GM21360 (cell line): Measurements from ENCODE around the gene RAB15.

Experiments
- ATAC-seq: cut with Tn5 transposase; IDR thresholded peaks from one replicate; pipeline ENCODE4 v1.9.1; 2021; ENCODE audit warnings: mild to moderate bottlenecking, moderate library complexity; ENCODE audit not compliant: unreplicated experiment

RAB15 gene

DNA sequence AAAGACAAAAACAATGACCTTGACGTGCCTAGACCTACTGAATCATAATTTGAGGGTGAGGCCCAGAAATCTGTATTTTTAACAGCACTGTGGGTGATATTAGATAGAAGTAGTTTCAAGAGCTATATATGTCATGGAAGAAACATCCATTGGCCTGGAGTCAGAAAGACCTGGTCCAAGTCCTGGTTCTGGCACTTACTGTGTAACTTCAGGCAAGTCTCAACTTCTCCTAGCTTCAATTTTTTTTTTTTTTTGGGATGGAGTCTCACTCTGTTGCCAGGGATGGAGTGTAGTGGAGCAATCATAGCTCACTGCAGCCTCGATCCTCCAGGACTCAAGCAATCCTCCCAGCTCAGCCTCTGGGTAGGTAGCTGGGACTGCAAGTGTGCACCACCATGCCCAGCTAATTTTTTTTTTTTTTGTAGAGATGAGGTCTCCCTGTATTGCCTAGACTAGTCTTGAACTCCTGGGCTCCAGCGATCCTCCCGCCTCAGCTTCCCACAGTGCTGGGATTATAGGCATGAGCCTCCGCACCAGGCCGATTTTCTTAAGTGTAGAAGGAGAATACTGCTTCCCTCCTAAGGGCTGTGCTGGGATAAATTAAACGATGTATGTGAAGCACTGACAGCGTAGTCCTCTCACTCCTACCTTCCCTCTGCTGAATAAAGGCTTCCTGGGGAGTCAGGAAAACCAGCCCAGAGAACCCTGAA, 15.3 kb downstream of the RAB15 start:
- ATAC-seq = no peak

GRCh38 chr14:64955297-64955696, 16.8 kb downstream of the RAB15 start:
- ATAC-seq = no peak

- no peak for ATAC-seq
These were observed 17.5 kb downstream of the RAB15 start for GRCh38 chr14:64954491-64955240.

DNA sequence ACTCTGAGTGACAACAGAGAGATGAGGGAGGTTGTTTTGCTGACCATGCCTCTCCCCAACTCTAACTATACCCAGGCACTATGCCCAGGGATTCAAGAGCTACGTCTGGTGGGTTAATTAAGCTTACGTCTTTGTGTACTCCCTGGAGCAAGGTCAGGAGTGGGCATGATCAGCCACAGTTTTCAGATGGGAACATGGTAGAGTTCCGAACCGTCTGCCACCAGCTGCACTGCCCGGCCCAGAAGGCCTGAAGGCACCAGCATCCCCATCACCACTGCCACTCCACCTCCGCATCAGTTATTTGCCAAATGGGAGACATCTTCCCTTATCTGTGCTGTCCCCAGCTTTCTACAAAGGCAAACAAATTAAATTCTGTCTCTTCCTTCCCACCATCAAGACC, 18.5 kb downstream of the RAB15 start:
- no peak for ATAC-seq

GRCh38 chr14:64953310-64953654, 18.9 kb downstream of the RAB15 start:
- no peak for ATAC-seq

DNA sequence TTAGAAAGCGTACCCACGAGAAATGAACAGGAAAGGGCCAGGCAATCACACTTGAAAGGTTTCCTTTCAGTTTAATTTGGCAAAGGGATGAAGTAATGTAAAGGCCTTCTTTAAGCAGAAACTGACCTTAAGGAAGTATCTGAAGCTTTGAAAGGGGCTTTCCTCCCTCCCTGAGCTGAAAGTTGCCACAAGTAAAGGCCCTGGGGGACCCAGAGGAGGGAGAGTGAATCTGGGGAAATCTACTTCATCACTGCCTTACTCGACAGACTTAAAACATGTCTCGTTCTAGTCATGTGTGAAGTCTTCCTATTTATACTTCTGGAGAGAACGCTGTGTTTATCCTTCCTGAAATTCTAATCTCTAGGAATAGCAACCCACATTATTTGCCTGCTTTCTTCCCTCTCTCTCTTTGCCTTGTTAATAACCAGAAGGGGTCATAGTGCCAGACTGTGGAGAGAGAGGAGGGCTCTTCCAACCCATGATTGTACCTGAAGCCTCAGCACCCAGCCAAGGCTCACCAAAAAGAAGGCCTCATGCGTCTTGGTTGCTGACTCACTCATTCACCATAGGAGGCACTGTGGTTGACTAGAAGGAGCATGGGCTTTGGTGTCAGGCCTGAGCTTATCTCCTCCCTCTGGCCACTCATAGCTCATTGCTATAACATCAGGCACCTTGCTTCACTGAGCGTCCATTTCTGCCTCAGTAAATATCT, 19.4 kb downstream of the RAB15 start:
- ATAC-seq = peak; percentile 63

DNA sequence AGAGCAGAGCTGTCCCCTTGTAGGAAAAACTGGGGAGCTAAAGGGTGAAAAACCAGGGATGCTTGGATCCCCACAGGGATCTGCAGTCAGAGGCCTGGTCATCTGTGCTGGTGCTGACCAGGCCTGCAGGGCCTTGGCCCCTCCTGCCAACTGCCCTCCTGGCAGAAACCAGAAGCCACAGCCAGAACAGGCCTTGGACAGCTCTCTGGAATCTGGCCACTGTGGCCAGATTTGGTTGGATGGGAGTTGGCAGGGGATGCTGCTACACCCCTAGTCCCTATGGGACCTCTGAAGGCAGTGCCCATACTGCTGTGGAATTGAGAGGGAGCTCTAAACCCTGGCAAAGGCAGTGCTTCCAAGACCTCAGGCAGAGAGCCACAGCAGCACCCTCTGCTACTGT, 20.4 kb downstream of the RAB15 start:
- no peak for ATAC-seq

GRCh38 chr14:64951291-64951690, 20.8 kb downstream of the RAB15 start:
- ATAC-seq = no peak

GRCh38 chr14:64950889-64951288, 21.2 kb downstream of the RAB15 start:
- ATAC-seq = no peak

DNA sequence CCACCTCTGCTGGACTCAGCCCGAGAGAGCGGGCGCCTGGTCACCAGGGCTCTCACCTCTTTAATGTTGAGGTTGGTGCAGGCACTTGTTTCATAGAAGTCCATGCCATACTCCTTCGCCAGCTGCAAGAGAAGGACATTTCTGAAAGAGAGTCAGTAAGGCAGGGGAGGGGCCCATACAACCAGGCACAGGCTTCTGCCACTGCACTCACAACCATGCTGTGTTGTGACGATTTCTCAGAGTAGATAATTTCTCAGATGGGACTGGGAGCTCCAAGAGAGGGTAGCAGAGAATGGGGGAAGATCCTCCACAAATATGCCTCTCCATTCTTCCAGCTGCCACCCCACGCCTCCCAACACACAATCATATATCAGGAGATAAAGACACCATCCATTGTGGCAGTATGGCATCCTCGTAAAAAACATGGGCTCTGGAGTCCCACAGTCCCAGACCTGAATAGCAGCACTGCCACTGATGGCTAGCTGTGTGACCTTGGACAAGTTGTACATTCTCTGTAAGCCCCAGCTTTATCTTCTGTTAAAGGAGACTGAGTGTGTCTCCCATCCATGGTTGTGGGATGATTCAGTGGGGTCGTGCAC, 23.4 kb downstream of the RAB15 start:
- no peak for ATAC-seq

DNA sequence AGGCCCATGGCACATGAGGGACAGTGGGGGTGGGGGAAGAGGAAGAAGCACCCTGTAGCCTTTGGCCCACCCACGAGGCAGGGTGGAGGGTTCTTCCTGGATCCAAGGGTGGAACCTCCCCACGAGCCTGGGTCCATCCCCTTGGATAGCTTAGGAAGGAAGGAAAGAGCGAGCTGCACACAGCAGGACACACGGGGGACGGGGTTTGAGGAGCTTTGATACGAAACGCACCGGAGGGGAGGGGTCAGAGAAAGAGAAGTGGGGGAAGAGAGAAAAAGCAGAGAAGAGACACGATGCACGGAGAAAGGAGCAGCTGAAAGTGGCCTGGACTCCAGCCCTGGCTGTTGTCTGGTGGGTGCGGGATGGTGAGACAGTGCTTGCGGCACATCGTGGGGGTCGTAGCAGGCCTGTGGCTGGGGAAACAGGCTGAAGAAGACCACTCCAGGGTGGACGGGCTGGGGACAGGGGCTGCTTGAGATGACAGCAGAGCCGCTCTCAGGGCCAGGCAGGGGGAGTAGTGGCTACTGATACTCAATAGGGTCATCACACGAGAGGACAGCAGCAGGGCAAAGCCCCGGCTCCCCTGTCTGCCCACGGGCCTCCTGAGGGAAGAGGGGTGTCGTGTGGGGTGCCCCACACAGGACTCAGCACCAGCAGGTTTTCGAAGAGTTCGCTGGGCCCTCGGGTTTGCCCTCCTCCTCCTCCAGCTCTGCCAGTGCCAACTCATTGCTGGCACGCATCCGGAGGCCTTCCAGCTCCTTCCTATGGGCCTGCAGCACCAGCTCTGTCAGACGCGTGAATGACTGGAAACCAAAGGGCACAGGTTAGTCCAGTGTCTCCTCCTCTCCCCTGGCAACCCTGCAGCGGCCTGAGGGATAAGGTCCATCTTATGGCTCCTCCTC, 24.2 kb downstream of the RAB15 start:
- no peak for ATAC-seq

- ATAC-seq = no peak
These were observed 25.7 kb downstream of the RAB15 start for GRCh38 chr14:64946310-64947045.

- no peak for ATAC-seq
These were observed 26.5 kb downstream of the RAB15 start for GRCh38 chr14:64945431-64946178.

DNA sequence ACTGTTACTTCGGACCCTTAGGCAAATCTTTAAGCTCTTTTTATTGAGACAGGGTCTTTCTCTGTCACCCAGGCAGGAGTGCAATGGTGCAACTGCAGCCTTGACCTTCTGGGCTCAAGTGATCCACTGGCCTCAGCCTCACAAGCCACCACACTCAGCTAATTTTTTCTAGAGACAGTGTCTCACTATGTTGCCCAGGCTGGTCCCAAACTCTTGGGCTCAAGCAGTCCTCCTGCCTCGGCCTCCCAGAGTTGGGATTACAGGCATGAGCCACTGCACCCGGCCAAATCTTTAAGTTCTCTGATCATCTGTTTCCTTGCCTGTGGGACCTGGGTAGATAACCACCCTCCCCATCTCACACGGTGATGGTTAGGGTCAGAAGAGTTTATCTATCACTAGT, 27.3 kb downstream of the RAB15 start:
- no peak for ATAC-seq

- no peak for ATAC-seq
These were observed 28.1 kb downstream of the RAB15 start for GRCh38 chr14:64944041-64944440.

- no peak for ATAC-seq
These were observed 28.6 kb downstream of the RAB15 start for GRCh38 chr14:64943556-64943955.

DNA sequence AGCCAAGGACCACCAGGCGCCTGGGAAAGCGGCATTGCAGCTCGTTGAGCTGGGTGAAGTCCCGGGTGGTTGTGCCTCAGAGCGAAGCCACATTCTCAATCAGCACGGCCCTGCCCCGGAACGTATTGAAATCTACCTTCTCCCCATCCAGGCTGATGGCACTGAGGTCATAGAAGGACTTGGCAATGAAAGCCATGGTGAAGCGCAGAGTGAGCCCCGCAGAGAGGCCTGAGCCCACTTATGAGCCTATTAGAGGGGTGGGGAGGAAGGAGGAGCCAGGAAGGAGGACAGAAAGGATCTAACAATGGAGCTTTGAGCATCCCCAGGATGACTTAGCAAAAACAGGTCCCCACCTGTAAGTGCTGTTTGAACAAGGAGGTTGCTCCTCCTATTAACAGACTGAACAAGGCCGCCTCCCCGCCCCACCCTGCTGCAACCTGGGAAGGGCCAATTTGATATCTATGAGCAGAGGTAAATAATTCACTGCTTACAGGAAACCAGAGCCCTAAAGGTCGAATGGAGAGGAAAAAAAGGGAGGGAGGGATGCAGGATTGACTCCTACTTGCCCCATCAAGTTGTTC, 29.5 kb downstream of the RAB15 start, which contains the start of gene GPX2:
GPX2 (minus strand) TSS at position 215 of the 581 bp plus-strand sequence; CDS start at position 196, 19 bp downstream.
- ATAC-seq = no peak

GRCh38 chr14:64940336-64940910, 31.7 kb downstream of the RAB15 start:
- no peak for ATAC-seq
